Measurements from ENCODE around the gene CFAP73. TPM values are rescaled to one million over a fixed set of nuclear protein-coding genes. Genes with fewer than 3 reads are reported as not detected.

Gene CFAP73
- total RNA-seq, result 1 to 10 TPM; 1.7 to 1.9 TPM

GRCh38 chr12:113149361-113150150 lies at the start of gene CFAP73:
Gene CFAP73, plus strand, starts transcription at chr12:113149724. Its CDS starts 134 bp downstream, at chr12:113149858.
- H3K4me1 Mint-ChIP-seq (ENCODE audit: low read depth), result peaks cover 17% of the 10 kb centered on the region
- no peak for TF ChIP-seq CTCF (IDR thresholded peaks at IDR 0.05)
- CTCF ChIA-PET, result interaction anchor here (1.6 to 5.7 kb wide), 4 partner anchors 14 to 100 kb away, joined by 5 to 35 read pairs (median 8); partner anchors contain the start of gene RASAL1
- H3K4me3 Mint-ChIP-seq, result no peak within 1 kb of the TSS
- ATAC-seq (no peak), DNase-seq (peak; percentile 41)
- intact Hi-C loops (cut with micrococcal nuclease), result loop anchor here (5.0 kb wide), 1 partner anchor 102 kb away; no protein-coding TSS in a partner anchor
- H3K27ac Mint-ChIP-seq, result no peak within 1 kb of the TSS
- POLR2A ChIA-PET, result no interaction called here
- H3K27me3 Mint-ChIP-seq, result peaks cover 14% of the 10 kb centered on the region
- no peaks in the 10 kb centered on the region for H3K36me3 Mint-ChIP-seq (ENCODE audit: low read depth)
- H3K9me3 Mint-ChIP-seq, result peaks cover 5% of the 10 kb centered on the region

DNA sequence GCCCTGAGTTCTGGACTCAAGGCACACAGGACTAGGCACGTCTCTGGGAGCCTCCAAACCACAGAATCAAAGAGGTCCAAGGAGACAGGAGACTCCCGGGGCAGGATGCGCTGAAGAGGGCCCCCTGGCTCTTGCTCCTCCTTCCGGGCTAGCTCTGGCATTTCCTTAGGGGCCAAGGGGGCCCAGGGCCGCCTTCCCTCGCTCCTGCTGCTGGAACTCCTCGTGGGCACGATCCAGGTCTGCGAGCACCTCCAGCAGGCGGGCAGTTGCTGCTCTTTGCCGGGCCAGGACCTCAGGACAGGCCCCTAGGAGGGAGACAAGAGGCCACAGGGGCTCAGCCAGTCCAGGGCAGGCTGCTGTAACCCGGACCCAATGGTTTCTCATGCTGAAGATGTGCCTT lies 49.8 kb upstream of the CFAP73 start:
- Mint-ChIP-seq H3K9me3 (no peaks in the 10 kb centered on the region), H3K4me1 (ENCODE audit: low read depth) (peaks cover 19% of the 10 kb centered on the region), H3K27ac (no peak overlapping the region), H3K27me3 (no peaks in the 10 kb centered on the region), H3K36me3 (ENCODE audit: low read depth) (no peaks in the 10 kb centered on the region), H3K4me3 (no peak overlapping the region)
- DNase-seq (no peak), ATAC-seq (no peak)
- ChIA-PET POLR2A (interaction anchor here (0.5 to 2.1 kb wide), 3 partner anchors 10 to 21 kb away, joined by 3 to 7 read pairs (median 3); no protein-coding TSS in a partner anchor), CTCF (interaction anchor here (0.6 to 5.5 kb wide), 11 partner anchors 10 to 184 kb away, joined by 3 to 91 read pairs (median 5); partner anchors contain the start of genes CFAP73 and DTX1)
- intact Hi-C loops (cut with micrococcal nuclease), result loop anchor here (2.0 kb wide), 1 partner anchor 51 kb away; no protein-coding TSS in a partner anchor
- no peak for TF ChIP-seq CTCF (IDR thresholded peaks at IDR 0.05)

DNA sequence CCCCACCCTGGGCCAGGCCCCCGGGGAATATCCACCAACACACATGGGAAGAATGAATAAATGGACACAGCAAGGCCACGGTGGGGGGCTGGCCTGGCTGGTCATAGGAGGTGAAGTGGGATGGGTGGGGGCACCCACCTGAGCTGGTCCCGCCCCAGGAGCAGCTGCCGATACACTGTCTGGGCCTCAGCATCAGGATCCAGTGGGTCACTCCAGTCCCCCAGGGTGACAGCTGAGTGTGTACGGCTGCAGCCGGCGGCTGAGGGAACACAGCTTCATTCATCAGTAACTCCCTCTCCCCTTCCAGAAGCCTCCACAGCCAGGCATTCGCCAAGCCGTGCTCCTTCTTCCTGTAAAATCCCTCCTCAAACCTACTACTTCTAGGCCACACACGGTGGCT lies 47.8 kb upstream of the CFAP73 start:
- H3K4me1 Mint-ChIP-seq (ENCODE audit: low read depth), result peaks cover 19% of the 10 kb centered on the region
- no peaks in the 10 kb centered on the region for H3K27me3 Mint-ChIP-seq
- CTCF ChIA-PET, result interaction anchor here (1.1 to 5.5 kb wide), 3 partner anchors 19 to 49 kb away, joined by 3 to 91 read pairs (median 3); partner anchors contain the start of gene DTX1

GRCh38 chr12:113102811-113103210 lies 46.7 kb upstream of the CFAP73 start:
- Mint-ChIP-seq H3K4me3 (no peak overlapping the region), H3K27me3 (no peaks in the 10 kb centered on the region), H3K36me3 (ENCODE audit: low read depth) (no peaks in the 10 kb centered on the region), H3K9me3 (no peaks in the 10 kb centered on the region), H3K27ac (no peak overlapping the region), H3K4me1 (ENCODE audit: low read depth) (peaks cover 19% of the 10 kb centered on the region)
- POLR2A ChIA-PET, result no interaction called here
- CTCF ChIA-PET, result interaction anchor here (0.9 to 5.5 kb wide), 6 partner anchors 32 to 110 kb away, joined by 3 to 91 read pairs (median 4); partner anchors contain the start of genes DTX1 and RASAL1
- TF ChIP-seq CTCF (IDR thresholded peaks at IDR 0.05), result no peak
- intact Hi-C loops (cut with micrococcal nuclease), result no loop called here
- no peak for DNase-seq
- ATAC-seq, result no peak

More for the DNA sequence above, 47.8 kb upstream of the CFAP73 start:
- POLR2A ChIA-PET, result interaction anchor here (0.7 kb wide), 1 partner anchor 65 kb away, joined by 3 read pairs; no protein-coding TSS in a partner anchor
- Mint-ChIP-seq H3K36me3 (ENCODE audit: low read depth) (no peaks in the 10 kb centered on the region), H3K27ac (no peak overlapping the region), H3K9me3 (no peaks in the 10 kb centered on the region), H3K4me3 (no peak overlapping the region)
- intact Hi-C loops (cut with micrococcal nuclease), result no loop called here
- DNase-seq, result no peak
- no peak for TF ChIP-seq CTCF (IDR thresholded peaks at IDR 0.05)
- no peak for ATAC-seq
